ENCODE measurements around the gene SLC22A17. TPM values are rescaled to one million over a fixed set of nuclear protein-coding genes. Genes with fewer than 3 reads are reported as not detected.

SLC22A17 gene
- total and polyA plus RNA-seq, 9 of the 15 experiments (the other 6 are each of a cell fraction or from before 2014, with no cell fraction given), result 0.07 to 0.09 TPM; not detected in 7

DNA sequence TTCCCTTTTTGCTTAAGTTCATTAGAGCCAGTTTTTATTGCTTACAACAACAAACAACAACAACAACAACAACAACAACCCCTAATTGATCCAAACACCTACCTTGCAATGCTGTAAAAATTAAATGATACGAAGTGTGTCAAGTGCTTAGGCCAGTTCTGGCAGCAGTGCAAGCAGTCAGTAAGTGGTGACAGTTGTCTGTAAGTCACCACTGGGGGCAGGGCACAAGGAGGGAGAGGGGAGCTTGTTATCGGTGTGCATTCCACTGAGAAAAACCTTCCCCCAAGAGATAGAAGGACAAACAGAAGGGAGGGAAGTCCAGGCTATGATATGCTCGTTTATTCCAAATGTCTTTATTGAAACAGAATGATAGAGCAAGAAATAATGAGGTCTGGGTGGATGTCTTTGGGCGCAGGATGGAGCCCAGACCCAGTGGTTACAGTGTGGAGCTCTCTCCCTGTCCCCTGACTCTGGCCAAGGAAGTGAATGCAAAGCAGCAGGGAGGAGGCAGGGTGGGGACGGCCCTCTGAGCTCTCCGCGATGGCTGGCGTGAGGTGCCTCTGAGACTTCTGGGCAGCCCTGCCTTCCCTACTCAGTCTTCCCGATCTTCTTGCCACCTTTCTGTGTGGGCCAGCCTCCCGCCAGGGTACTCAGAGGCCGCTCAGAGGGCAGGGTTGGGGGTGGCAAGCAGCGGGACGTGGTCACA lies 6.5 kb downstream of the SLC22A17 start (continued):
- TF ChIP-seq, protein P1, sequence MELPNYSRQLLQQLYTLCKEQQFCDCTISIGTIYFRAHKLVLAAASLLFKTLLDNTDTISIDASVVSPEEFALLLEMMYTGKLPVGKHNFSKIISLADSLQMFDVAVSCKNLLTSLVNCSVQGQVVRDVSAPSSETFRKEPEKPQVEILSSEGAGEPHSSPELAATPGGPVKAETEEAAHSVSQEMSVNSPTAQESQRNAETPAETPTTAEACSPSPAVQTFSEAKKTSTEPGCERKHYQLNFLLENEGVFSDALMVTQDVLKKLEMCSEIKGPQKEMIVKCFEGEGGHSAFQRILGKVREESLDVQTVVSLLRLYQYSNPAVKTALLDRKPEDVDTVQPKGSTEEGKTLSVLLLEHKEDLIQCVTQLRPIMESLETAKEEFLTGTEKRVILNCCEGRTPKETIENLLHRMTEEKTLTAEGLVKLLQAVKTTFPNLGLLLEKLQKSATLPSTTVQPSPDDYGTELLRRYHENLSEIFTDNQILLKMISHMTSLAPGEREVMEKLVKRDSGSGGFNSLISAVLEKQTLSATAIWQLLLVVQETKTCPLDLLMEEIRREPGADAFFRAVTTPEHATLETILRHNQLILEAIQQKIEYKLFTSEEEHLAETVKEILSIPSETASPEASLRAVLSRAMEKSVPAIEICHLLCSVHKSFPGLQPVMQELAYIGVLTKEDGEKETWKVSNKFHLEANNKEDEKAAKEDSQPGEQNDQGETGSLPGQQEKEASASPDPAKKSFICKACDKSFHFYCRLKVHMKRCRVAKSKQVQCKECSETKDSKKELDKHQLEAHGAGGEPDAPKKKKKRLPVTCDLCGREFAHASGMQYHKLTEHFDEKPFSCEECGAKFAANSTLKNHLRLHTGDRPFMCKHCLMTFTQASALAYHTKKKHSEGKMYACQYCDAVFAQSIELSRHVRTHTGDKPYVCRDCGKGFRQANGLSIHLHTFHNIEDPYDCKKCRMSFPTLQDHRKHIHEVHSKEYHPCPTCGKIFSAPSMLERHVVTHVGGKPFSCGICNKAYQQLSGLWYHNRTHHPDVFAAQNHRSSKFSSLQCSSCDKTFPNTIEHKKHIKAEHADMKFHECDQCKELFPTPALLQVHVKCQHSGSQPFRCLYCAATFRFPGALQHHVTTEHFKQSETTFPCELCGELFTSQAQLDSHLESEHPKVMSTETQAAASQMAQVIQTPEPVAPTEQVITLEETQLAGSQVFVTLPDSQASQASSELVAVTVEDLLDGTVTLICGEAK (IDR thresholded peaks at IDR 0.05), result 0 out of 2 replicates have a peak, but pooled peaks have one; percentile 21
- TF ChIP-seq, protein P1 (CRISPR knock-in tag; IDR thresholded peaks at IDR 0.05), result no peak
- TF ChIP-seq CTBP1 (IDR thresholded peaks at IDR 0.05; ENCODE audit: borderline replicate concordance) (peak; percentile 23; the same call in 1 of the 2 replicates), GATAD2A (IDR thresholded peaks at IDR 0.05) (peak; percentile 41; the same call in 1 of the 2 replicates), HDAC1 (IDR thresholded peaks at IDR 0.05) (0 out of 4 replicates have a peak, but pooled peaks of 1 of the 2 experiments have one; percentile 17), BRF1 (IDR thresholded peaks at IDR 0.05; ENCODE audit: borderline replicate concordance, extremely low read depth, insufficient read length) (no peak), POLR2B (IDR thresholded peaks at IDR 0.05; ENCODE audit: low read depth, partially characterized antibody) (no peak), ARID1B (IDR thresholded peaks at IDR 0.05) (0 out of 2 replicates have a peak, but pooled peaks have one; percentile 38), TEAD4 (IDR thresholded peaks at IDR 0.05; ENCODE audit: low read length) (peak; percentile 43; the same call in 1 of the 2 replicates), TEAD4 (CRISPR knock-in tag; IDR thresholded peaks at IDR 0.05; ENCODE audit: borderline replicate concordance) (no peak), FOXA1 (IDR thresholded peaks at IDR 0.05; ENCODE audit: borderline replicate concordance) (no peak), HIVEP1 (CRISPR knock-in tag; IDR thresholded peaks at IDR 0.05) (no peak), FOXK2 (conservative IDR thresholded peaks at IDR 0.05 in 1 of 2, IDR thresholded peaks at IDR 0.05 in 1 of 2; ENCODE audit: low read depth in 2 of 2) (0 out of 4 replicates have a peak, but pooled peaks of 1 of the 2 experiments have one; percentile 31), DPF2 (IDR thresholded peaks at IDR 0.05) (0 out of 2 replicates have a peak, but pooled peaks have one; percentile 24)
- TF ChIP-seq, protein P2, sequence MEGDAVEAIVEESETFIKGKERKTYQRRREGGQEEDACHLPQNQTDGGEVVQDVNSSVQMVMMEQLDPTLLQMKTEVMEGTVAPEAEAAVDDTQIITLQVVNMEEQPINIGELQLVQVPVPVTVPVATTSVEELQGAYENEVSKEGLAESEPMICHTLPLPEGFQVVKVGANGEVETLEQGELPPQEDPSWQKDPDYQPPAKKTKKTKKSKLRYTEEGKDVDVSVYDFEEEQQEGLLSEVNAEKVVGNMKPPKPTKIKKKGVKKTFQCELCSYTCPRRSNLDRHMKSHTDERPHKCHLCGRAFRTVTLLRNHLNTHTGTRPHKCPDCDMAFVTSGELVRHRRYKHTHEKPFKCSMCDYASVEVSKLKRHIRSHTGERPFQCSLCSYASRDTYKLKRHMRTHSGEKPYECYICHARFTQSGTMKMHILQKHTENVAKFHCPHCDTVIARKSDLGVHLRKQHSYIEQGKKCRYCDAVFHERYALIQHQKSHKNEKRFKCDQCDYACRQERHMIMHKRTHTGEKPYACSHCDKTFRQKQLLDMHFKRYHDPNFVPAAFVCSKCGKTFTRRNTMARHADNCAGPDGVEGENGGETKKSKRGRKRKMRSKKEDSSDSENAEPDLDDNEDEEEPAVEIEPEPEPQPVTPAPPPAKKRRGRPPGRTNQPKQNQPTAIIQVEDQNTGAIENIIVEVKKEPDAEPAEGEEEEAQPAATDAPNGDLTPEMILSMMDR (IDR thresholded peaks at IDR 0.05 in 2 of 3, conservative IDR thresholded peaks at IDR 0.05 in 1 of 3; ENCODE audit: insufficient read depth in 2 of 3, low read depth in 1 of 3, low read length in 3 of 3), result peak; percentile 48 to 70 (median 51)
